Brain microvascular endothelial cell (primary cell): ENCODE data around the gene NDUFB5.

Experiments used
- DNase-seq: peaks from one replicate; pipeline ENCODE4 v3.0.0-alpha.2; 2020
- H3K27ac ChIP-seq: fragments of 250-450 bp; sonication (Bioruptor Pico); 2 replicates; pipeline ENCODE4 v1.5.1; 2020; ENCODE audit warnings: mild to moderate bottlenecking, moderate library complexity
- H3K27me3 ChIP-seq: fragments of 250-450 bp; sonication (Bioruptor Pico); replicated peaks from 2 replicates; pipeline ENCODE4 v1.5.1; 2020; ENCODE audit warnings: mild to moderate bottlenecking
- H3K36me3 ChIP-seq: fragments of 250-450 bp; sonication (Bioruptor Pico); replicated peaks from 2 replicates; pipeline ENCODE4 v1.5.1; 2020; ENCODE audit warnings: mild to moderate bottlenecking
- H3K4me3 ChIP-seq: 2 replicates; pipeline ENCODE4 v1.5.1; 2011; ENCODE audit warnings: low read depth, mild to moderate bottlenecking, control low read depth, low read length, moderate library complexity
- in situ Hi-C: cut with HindIII; loops from 2 replicates; pipeline ENCODE4 v1.10.0; 2017; ENCODE audit warnings: low sequenced_read_pairs, low pct_ligation_motif_present
- TF ChIP-seq, protein P1 (sequence below): IDR thresholded peaks from 2 replicates; pipeline ENCODE4 v1.5.1; 2011; ENCODE audit warnings: low read depth, mild to moderate bottlenecking, moderate library complexity, low read length, control low read depth, inconsistent platforms; ENCODE audit errors: missing control alignments

Gene NDUFB5

DNA sequence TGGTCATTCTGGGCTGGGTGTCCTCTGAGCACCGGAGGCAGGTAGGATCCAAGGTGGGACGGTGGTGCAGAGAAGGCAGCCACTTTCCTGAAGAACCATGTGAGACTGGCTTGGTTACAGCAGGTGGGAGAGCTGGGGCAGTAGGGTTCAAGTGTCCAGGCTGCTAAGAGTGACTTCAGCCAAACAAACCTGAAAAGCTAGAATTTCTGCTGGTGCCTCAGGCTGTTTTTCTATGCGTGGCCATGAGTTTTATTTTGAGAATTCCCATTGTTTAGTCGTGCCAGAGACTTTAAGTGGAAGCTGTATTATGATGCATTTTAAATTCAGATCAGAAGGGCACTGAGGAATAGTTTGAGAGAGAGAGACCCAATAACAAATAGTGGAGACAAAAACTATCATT, 68.3 kb downstream of the NDUFB5 start:
- no peaks in the 10 kb centered on the region for H3K27me3 ChIP-seq
- H3K4me3 ChIP-seq: no peak overlapping the region
- H3K27ac ChIP-seq: no peak overlapping the region
- no peak for DNase-seq
- TF ChIP-seq, protein P1, sequence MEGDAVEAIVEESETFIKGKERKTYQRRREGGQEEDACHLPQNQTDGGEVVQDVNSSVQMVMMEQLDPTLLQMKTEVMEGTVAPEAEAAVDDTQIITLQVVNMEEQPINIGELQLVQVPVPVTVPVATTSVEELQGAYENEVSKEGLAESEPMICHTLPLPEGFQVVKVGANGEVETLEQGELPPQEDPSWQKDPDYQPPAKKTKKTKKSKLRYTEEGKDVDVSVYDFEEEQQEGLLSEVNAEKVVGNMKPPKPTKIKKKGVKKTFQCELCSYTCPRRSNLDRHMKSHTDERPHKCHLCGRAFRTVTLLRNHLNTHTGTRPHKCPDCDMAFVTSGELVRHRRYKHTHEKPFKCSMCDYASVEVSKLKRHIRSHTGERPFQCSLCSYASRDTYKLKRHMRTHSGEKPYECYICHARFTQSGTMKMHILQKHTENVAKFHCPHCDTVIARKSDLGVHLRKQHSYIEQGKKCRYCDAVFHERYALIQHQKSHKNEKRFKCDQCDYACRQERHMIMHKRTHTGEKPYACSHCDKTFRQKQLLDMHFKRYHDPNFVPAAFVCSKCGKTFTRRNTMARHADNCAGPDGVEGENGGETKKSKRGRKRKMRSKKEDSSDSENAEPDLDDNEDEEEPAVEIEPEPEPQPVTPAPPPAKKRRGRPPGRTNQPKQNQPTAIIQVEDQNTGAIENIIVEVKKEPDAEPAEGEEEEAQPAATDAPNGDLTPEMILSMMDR: no peak
- no peaks in the 10 kb centered on the region for H3K36me3 ChIP-seq
- in situ Hi-C loops: no loop called here

DNA sequence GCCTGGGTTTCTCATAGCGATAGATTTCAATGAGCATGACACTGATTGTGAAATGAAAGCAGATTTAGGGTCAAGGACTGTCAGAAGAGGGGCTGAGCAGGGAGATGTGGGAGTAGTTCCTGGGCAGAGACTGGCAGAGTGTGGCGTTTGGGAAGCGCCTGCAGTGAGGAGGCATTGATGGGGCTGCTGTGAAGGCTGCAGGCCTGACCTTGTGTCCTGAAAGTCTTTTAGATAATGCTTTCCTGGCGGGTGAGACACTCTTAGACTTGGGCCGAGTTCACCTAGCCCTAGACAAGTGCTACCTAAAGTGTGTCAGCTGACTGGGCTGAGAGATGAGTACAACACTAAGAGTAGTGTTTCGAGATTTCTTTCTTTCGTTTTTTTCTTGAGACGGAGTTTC, 68.9 kb downstream of the NDUFB5 start:
- TF ChIP-seq, protein P1: no peak
- no peak overlapping the region for H3K27ac ChIP-seq

DNA sequence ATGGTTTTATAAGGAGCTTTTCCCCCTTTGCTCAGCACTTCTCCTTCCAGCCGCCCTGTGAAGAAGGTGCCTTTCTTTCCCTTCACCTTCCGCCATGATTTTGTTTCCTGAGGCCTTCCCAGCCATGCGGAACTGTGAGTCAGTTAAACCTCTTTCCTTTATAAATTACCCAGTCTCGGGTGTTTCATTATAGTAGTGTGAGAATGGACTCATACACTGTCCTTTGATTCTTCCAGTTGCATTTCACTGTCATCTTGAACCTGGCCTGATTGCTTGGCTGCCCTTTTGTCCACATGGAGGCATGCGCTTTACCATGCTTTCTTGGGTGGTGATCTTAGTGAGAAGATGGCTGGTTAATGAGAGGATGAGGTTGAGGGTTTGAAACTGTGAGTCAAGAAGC, 71.5 kb downstream of the NDUFB5 start:
- H3K4me3 ChIP-seq: no peak overlapping the region
- in situ Hi-C loops: no loop called here

More for the DNA sequence above, 68.9 kb downstream of the NDUFB5 start:
- DNase-seq: no peak
- Histone ChIP-seq H3K4me3 (no peak overlapping the region), H3K27me3 (no peaks in the 10 kb centered on the region), H3K36me3 (no peaks in the 10 kb centered on the region)
- in situ Hi-C loops: no loop called here

More for the DNA sequence above, 71.5 kb downstream of the NDUFB5 start:
- Histone ChIP-seq H3K27ac (no peak overlapping the region), H3K36me3 (no peaks in the 10 kb centered on the region), H3K27me3 (no peaks in the 10 kb centered on the region)
- TF ChIP-seq, protein P1: no peak
- DNase-seq: no peak
